Cardiac fibroblast (primary cell): ENCODE results near the gene CRB2.
A peak's percentile ranks its signal among the peaks of the same experiment; 100 is the strongest.

Experiments used
- DNase-seq, 2 donors: peaks; one replicate each; pipeline versions ENCODE4 v3.0.0 to v3.0.0-alpha.2; 2010; ENCODE audit warnings: low read depth in 2 of 2
- H3K4me3 ChIP-seq, 2 donors: replicated peaks in 1 of 2; 1 replicate in 1 of 2; 2 replicates in 1 of 2; pipeline ENCODE4 v1.5.1; 2011; ENCODE audit warnings: low read depth in 2 of 2, low read length in 2 of 2, mild to moderate bottlenecking in 2 of 2, moderate library complexity in 1 of 2
- CTCF ChIP-seq: IDR thresholded peaks from one replicate; pipeline ENCODE4 v1.5.1; 2011; ENCODE audit warnings: low read depth, mild to moderate bottlenecking, low read length, inconsistent platforms

CRB2 gene

DNA sequence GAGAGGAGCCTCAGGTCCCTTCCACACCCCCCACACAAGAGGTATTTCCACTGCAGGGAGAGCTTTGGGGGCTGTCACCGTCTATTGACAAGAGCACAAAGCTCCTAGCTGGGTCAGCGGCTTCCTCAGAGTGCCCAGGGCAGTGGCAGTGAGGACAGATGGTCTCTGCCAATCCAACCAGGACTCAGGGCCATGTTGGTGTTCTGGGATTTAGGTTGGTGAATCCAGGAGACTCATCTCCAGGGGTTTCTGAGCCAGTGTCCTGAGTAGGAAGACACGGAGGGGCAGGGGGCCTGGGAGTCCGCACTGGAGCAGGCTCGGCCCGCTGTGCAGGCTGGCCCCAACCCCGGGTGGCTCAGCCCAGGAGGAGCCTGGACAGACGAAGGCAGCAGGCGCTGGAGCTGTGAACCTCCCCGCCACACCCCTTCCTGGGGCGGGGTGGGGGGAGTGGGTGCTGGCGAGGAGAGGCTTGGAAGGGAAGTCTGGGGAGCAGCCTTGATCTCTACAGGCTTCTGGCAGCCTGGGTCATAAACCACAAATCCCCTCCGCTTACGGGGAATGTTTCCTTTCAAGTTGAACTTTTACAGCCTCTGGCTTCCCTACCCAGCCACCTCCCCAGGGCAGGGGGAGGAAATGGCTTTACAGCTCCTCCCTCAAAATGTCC is 19.6 kb downstream of the CRB2 start:
- no peak for TF ChIP-seq CTCF
- peak in 1 of 2 donors; percentile 35 for DNase-seq
- H3K4me3 ChIP-seq: no peak overlapping the region

GRCh38 chr9:123376218-123377071 is 20.4 kb downstream of the CRB2 start:
- DNase-seq: no peak
- no peak overlapping the region for H3K4me3 ChIP-seq
- TF ChIP-seq CTCF: no peak

GRCh38 chr9:123377211-123377971 is 21.4 kb downstream of the CRB2 start:
- no peak for TF ChIP-seq CTCF
- no peak for DNase-seq
- no peak overlapping the region for H3K4me3 ChIP-seq

- no peak for TF ChIP-seq CTCF
- no peak for DNase-seq
- H3K4me3 ChIP-seq: no peak overlapping the region
Observed at GRCh38 chr9:123378025-123378424, 22.0 kb downstream of the CRB2 start.

- H3K4me3 ChIP-seq: no peak overlapping the region
- TF ChIP-seq CTCF: no peak
- DNase-seq: no peak
Observed at GRCh38 chr9:123378956-123379660, 23.1 kb downstream of the CRB2 start.
